KMS-11 (cell line): ENCODE measurements around the gene NPC1.
"Not testable (repeated sequence)": the region's sequence is repeated elsewhere in the genome, so short reads cannot be mapped to it uniquely, and the experiment has no call there.

ENCODE experiments used
- H2AFZ ChIP-seq: fragments of 200-600 bp; sonication (generic); 2 replicates; pipeline ENCODE4 v1.6.1; 2016; ENCODE audit warnings: antibody characterized with exemption, mixed run types, low read depth
- H3K27ac ChIP-seq: fragments of 200-600 bp; sonication (generic); 2 replicates; pipeline ENCODE4 v1.6.1; 2016; ENCODE audit warnings: mild to moderate bottlenecking, mixed run types
- H3K27me3 ChIP-seq: fragments of 200-600 bp; sonication (generic); 2 replicates; pipeline ENCODE4 v1.6.1; 2017; ENCODE audit warnings: mild to moderate bottlenecking, low read depth, mixed run types, moderate library complexity; ENCODE audit not compliant: insufficient read depth
- H3K36me3 ChIP-seq: fragments of 200-600 bp; sonication (generic); 2 replicates; pipeline ENCODE4 v1.6.1; 2017; ENCODE audit warnings: mild to moderate bottlenecking, mixed run types; ENCODE audit not compliant: insufficient read depth
- H3K4me1 ChIP-seq: fragments of 200-600 bp; sonication (generic); 2 replicates; pipeline ENCODE4 v1.6.1; 2016; ENCODE audit warnings: mild to moderate bottlenecking, low read depth, mixed run types; ENCODE audit not compliant: poor library complexity, severe bottlenecking
- H3K4me2 ChIP-seq: fragments of 200-600 bp; sonication (generic); 2 replicates; pipeline ENCODE4 v1.7.0; 2016; ENCODE audit warnings: mild to moderate bottlenecking, mixed run types
- H3K4me3 ChIP-seq: fragments of 200-600 bp; sonication (generic); IDR thresholded peaks from 2 replicates; pipeline ENCODE4 v1.6.1; 2017; ENCODE audit warnings: low read depth, low read length, mixed read lengths; ENCODE audit not compliant: insufficient read depth
- H3K79me2 ChIP-seq: fragments of 200-600 bp; sonication (generic); 2 replicates; pipeline ENCODE4 v1.6.1; 2016; ENCODE audit warnings: low read depth, mixed run types; ENCODE audit not compliant: insufficient read depth
- H3K9ac ChIP-seq: fragments of 200-600 bp; sonication (generic); 2 replicates; pipeline ENCODE4 v1.6.1; 2016; ENCODE audit warnings: mild to moderate bottlenecking, mixed run types
- H4K20me1 ChIP-seq: fragments of 200-600 bp; sonication (generic); 2 replicates; pipeline ENCODE4 v1.6.1; 2016; ENCODE audit warnings: mild to moderate bottlenecking, mixed run types; ENCODE audit not compliant: insufficient read depth
- CTCF ChIP-seq: fragments of 200-600 bp; sonication (generic); conservative IDR thresholded peaks from 2 replicates; pipeline ENCODE4 v1.6.1; 2017; ENCODE audit warnings: low read depth, mild to moderate bottlenecking, antibody characterized with exemption, low read length, moderate library complexity, mixed read lengths

NPC1 gene

GRCh38 chr18:23567671-23568070 is 18.6 kb downstream of the NPC1 start:
- no peak for TF ChIP-seq CTCF
- Histone ChIP-seq H3K36me3 (no peaks in the 10 kb centered on the region), H3K9ac (no peak overlapping the region)

GRCh38 chr18:23565916-23566547 is 20.3 kb downstream of the NPC1 start:
- Histone ChIP-seq H3K4me1 (no peaks in the 10 kb centered on the region), H3K4me2 (no peak overlapping the region), H3K36me3 (no peaks in the 10 kb centered on the region), H3K4me3 (no peak overlapping the region), H3K27me3 (no peaks in the 10 kb centered on the region), H2AFZ (no peak overlapping the region), H3K9ac (no peak overlapping the region), H3K79me2 (no peaks in the 10 kb centered on the region), H4K20me1 (no peaks in the 10 kb centered on the region), H3K27ac (no peak overlapping the region)
- no peak for TF ChIP-seq CTCF

More at GRCh38 chr18:23567671-23568070, 18.6 kb downstream of the NPC1 start:
- Histone ChIP-seq H3K79me2 (no peaks in the 10 kb centered on the region; the same call in 1 of the 2 replicates), H3K4me2 (no peak overlapping the region), H3K4me3 (no peak overlapping the region), H4K20me1 (no peaks in the 10 kb centered on the region), H3K27me3 (no peaks in the 10 kb centered on the region), H3K4me1 (peaks cover 7% of the 10 kb centered on the region), H3K27ac (no peak overlapping the region), H2AFZ (no peak overlapping the region)

GRCh38 chr18:23563377-23564043 is 22.8 kb downstream of the NPC1 start:
- Histone ChIP-seq H3K27ac (no peak overlapping the region), H4K20me1 (no peaks in the 10 kb centered on the region), H3K36me3 (no peaks in the 10 kb centered on the region)

GRCh38 chr18:23560186-23560585 is 26.1 kb downstream of the NPC1 start:
- H3K4me2 ChIP-seq, result no peak overlapping the region
- H3K27ac ChIP-seq, result no peak overlapping the region
- no peaks in the 10 kb centered on the region for H3K79me2 ChIP-seq
- no peaks in the 10 kb centered on the region for H4K20me1 ChIP-seq
- H3K4me3 ChIP-seq, result no peak overlapping the region
- no peak for TF ChIP-seq CTCF
- H3K36me3 ChIP-seq, result no peaks in the 10 kb centered on the region
- no peak overlapping the region for H2AFZ ChIP-seq
- H3K4me1 ChIP-seq, result no peaks in the 10 kb centered on the region
- no peak overlapping the region for H3K9ac ChIP-seq
- no peaks in the 10 kb centered on the region for H3K27me3 ChIP-seq

More at GRCh38 chr18:23563377-23564043, 22.8 kb downstream of the NPC1 start:
- no peak overlapping the region for H3K4me3 ChIP-seq
- H2AFZ ChIP-seq, result no peak overlapping the region
- H3K4me2 ChIP-seq, result no peak overlapping the region
- no peaks in the 10 kb centered on the region for H3K79me2 ChIP-seq
- no peaks in the 10 kb centered on the region for H3K27me3 ChIP-seq
- H3K4me1 ChIP-seq, result no peaks in the 10 kb centered on the region
- TF ChIP-seq CTCF, result no peak
- no peak overlapping the region for H3K9ac ChIP-seq

GRCh38 chr18:23557511-23557910 is 28.8 kb downstream of the NPC1 start:
- H3K79me2 ChIP-seq, H3K36me3 ChIP-seq, H2AFZ ChIP-seq, H3K9ac ChIP-seq, H3K4me2 ChIP-seq, H4K20me1 ChIP-seq, H3K4me3 ChIP-seq, H3K27me3 ChIP-seq, H3K27ac ChIP-seq, H3K4me1 ChIP-seq: not testable (repeated sequence)
